RWPE1 (cell line): Measurements from ENCODE around the gene CDCP1.

Experiments used
- CTCF ChIA-PET: fragments of 350-600 bp; sonication (Branson Sonifier 250); formaldehyde crosslinking; extraction: SDS; loops from one replicate; lab custom pipeline; 2021; lab: Yijun Ruan, JAX
- POLR2A ChIA-PET: fragments of 400-600 bp; formaldehyde crosslinking; extraction: SDS; loops from one replicate; lab custom pipeline; 2020; ENCODE audit warnings: antibody characterized with exemption; ENCODE audit not compliant: low non-redundant PET; lab: Yijun Ruan, JAX
- DNase-seq: peaks from one replicate; pipeline ENCODE4 v3.0.0; 2012; ENCODE audit warnings: low spot score
- H3K27ac ChIP-seq: fragments of 450-650 bp; 2 replicates; pipeline ENCODE4 v1.5.1; 2017
- CTCF ChIP-seq: fragments of 450-650 bp; conservative IDR thresholded peaks from 2 replicates; pipeline ENCODE4 v1.5.1; 2017; ENCODE audit warnings: low read depth, mild to moderate bottlenecking

CDCP1 gene

GRCh38 chr3:45066109-45066801 lies 79.9 kb downstream of the CDCP1 start:
- CTCF ChIA-PET, result no interaction called here
- no peak overlapping the region for H3K27ac ChIP-seq
- no peak for TF ChIP-seq CTCF
- POLR2A ChIA-PET, result no interaction called here
- DNase-seq, result no peak

- ChIA-PET POLR2A (no interaction called here), CTCF (interaction anchor here (0.5 to 0.7 kb wide), 2 partner anchors 16 to 1273 kb away, joined by 3 to 4 read pairs; no protein-coding TSS in a partner anchor)
- TF ChIP-seq CTCF, result no peak
- no peak for DNase-seq
- no peak overlapping the region; the same call in 1 of the 2 replicates for H3K27ac ChIP-seq
These were observed 80.8 kb downstream of the CDCP1 start for GRCh38 chr3:45065373-45065720.

GRCh38 chr3:45064512-45065372 lies 81.4 kb downstream of the CDCP1 start:
- POLR2A ChIA-PET, result no interaction called here
- no peak for DNase-seq
- TF ChIP-seq CTCF, result no peak
- CTCF ChIA-PET, result interaction anchor here (0.5 to 0.7 kb wide), 2 partner anchors 16 to 1274 kb away, joined by 3 to 4 read pairs; no protein-coding TSS in a partner anchor
- H3K27ac ChIP-seq, result no peak overlapping the region; the same call in 1 of the 2 replicates

GRCh38 chr3:45062697-45063070 lies 83.5 kb downstream of the CDCP1 start:
- ChIA-PET POLR2A (no interaction called here), CTCF (no interaction called here)
- no peak for DNase-seq
- no peak for TF ChIP-seq CTCF
- no peak overlapping the region for H3K27ac ChIP-seq

- CTCF ChIA-PET, result no interaction called here
- no peak for DNase-seq
- POLR2A ChIA-PET, result no interaction called here
- no peak overlapping the region for H3K27ac ChIP-seq
- no peak for TF ChIP-seq CTCF
These were observed 85.8 kb downstream of the CDCP1 start for GRCh38 chr3:45060165-45060892.

- ChIA-PET CTCF (no interaction called here), POLR2A (no interaction called here)
- DNase-seq, result no peak
- no peak for TF ChIP-seq CTCF
- no peak overlapping the region for H3K27ac ChIP-seq
These were observed 87.0 kb downstream of the CDCP1 start for GRCh38 chr3:45059132-45059531.
